GM12892 (cell line): Measurements from ENCODE around the gene ABLIM2.

Experiments
- POLR2A ChIP-seq: IDR thresholded peaks from 2 replicates; pipeline ENCODE4 v1.6.1; 2011; ENCODE audit warnings: low read depth, low read length, control low read depth
- POLR2AphosphoS5 ChIP-seq: IDR thresholded peaks from 2 replicates; pipeline ENCODE4 v1.6.1; 2011; ENCODE audit warnings: low read depth, low read length, control low read depth
- TAF1 ChIP-seq: IDR thresholded peaks from 2 replicates; pipeline ENCODE4 v1.6.1; 2011; ENCODE audit warnings: low read depth, mild to moderate bottlenecking, control low read depth, low read length, borderline replicate concordance

DNA sequence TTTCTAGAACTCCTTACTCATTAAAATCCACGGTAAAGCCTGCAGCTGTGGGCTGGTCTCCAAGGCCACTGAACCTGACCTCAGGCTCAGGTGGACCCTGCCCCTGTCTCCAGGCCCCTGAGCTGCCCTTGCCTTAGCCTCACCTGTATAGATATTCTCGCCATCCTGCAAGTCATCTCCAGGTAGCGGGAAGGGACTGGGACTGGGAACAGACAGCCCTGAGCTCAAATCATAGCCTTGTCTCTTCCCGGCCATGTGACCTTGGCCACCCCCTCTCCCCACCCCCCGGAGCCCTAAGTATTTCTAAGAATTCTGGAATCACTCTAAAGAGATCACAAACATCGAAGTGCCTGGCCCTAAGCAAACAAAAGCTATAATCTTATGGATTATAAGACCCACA is 17.7 kb downstream of the ABLIM2 start:
- TF ChIP-seq POLR2AphosphoS5: no peak
- TF ChIP-seq TAF1: no peak
- TF ChIP-seq POLR2A: no peak
